Measurements from ENCODE around the gene XCR1.

GRCh38 chr3:46012246-46012645, 15.0 kb downstream of the XCR1 start:
- no peak for TF ChIP-seq CTCF (conservative IDR thresholded peaks at IDR 0.05; ENCODE audit: low read depth, low read length)
- TF ChIP-seq EZH2 (IDR thresholded peaks at IDR 0.05; ENCODE audit: borderline replicate concordance, low read depth, low read length, poor library complexity, severe bottlenecking): no peak

Data from A673 (cell line).